ENCODE results near the gene NCAPH2.

NCAPH2 gene

DNA sequence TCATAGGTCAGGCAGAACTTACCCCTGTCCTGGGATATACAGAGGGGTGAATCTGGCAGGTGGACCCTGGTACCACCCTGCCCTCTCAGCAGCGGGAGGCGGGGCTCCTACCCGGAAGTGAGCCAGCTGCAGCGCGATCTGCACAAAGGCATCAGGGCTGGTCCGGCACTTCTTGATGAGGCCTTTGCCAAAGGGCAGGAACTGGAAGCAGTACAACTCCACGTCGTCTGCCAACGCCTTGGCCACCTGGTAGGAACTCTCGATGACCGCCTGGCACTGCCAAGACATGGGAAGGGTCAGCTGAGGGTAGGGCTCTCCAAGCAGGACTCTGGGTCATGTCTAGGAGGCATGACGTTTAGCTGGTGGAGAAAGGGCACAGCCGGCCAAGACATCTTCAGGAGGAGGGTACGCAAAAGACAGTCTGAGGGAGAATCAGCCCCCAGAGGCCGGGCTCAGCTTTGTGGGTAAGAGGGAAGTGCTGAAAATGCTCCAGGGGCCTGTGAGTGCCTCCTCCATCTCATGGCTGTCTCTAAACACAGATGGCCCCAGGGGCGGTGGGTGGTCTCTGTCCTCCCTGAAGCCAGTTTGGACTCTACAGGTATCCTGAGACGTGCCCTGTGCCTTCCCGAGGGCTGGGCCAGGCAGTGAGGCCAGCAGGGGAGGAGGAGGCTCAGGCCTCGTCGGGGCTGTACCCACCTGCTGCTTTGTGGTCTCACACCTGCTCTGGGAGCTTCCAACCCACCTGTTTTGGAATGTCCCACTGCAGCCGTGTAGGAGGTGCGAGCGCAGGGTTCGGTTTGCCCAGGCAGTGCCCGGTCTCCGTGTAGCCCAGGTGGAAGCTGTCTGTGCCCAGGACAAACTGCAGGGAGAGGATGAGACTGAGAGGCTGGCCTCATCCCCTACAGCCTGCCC lies 63.5 kb downstream of the NCAPH2 start:
- no peaks in the 10 kb centered on the region for H3K4me1 ChIP-seq (ENCODE audit: control insufficient read depth in 1 of 2, insufficient read depth in 1 of 2, low read depth in 1 of 2, low read length in 1 of 2)
- no peaks in the 10 kb centered on the region for H3K27me3 ChIP-seq
- H3K9me3 ChIP-seq = no peaks in the 10 kb centered on the region
- no peak for TF ChIP-seq CTCF (IDR thresholded peaks at IDR 0.05)
- no peak overlapping the region for H3K27ac ChIP-seq
- H3K36me3 ChIP-seq = peaks cover 85% of the 10 kb centered on the region
- H3K4me3 ChIP-seq (ENCODE audit: low read depth in 1 of 2, low read length in 1 of 2) = no peak overlapping the region

DNA sequence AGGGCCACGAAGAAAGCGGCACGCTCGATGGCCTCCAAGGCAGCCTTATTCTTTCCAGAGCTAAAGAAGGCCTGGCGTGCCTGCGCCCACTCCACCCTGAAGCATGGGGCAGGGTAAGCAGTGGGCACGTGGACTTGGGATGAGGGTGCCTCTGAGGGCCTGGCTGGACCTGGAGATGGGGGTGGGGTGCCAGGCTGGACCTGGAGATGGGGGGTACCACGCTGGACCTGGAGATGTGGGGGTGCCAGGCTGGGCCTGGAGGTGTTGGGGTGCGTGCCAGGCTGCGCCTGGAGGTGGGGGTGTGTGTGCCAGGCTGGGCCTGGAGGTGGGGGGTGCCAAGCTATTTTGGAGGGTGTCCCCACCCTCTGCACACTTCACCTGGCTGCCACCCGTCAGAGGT lies 64.9 kb downstream of the NCAPH2 start:
- no peak for TF ChIP-seq CTCF (IDR thresholded peaks at IDR 0.05)
- peaks cover 83% of the 10 kb centered on the region for H3K36me3 ChIP-seq
- no peaks in the 10 kb centered on the region for H3K9me3 ChIP-seq
- no peak overlapping the region for H3K27ac ChIP-seq
- H3K27me3 ChIP-seq = peaks cover 10% of the 10 kb centered on the region
- H3K4me1 ChIP-seq (ENCODE audit: control insufficient read depth in 1 of 2, insufficient read depth in 1 of 2, low read depth in 1 of 2, low read length in 1 of 2) = no peaks in the 10 kb centered on the region
- H3K4me3 ChIP-seq (ENCODE audit: low read depth in 1 of 2, low read length in 1 of 2) = no peak overlapping the region

GRCh38 chr22:50573491-50574382 lies 65.7 kb downstream of the NCAPH2 start:
- Histone ChIP-seq H3K27ac (no peak overlapping the region), H3K9me3 (no peaks in the 10 kb centered on the region), H3K4me1 (ENCODE audit: control insufficient read depth in 1 of 2, insufficient read depth in 1 of 2, low read depth in 1 of 2, low read length in 1 of 2) (no peaks in the 10 kb centered on the region), H3K27me3 (peaks cover 18% of the 10 kb centered on the region), H3K36me3 (peaks cover 81% of the 10 kb centered on the region), H3K4me3 (ENCODE audit: low read depth in 1 of 2, low read length in 1 of 2) (no peak overlapping the region)
- TF ChIP-seq CTCF (IDR thresholded peaks at IDR 0.05) = no peak

DNA sequence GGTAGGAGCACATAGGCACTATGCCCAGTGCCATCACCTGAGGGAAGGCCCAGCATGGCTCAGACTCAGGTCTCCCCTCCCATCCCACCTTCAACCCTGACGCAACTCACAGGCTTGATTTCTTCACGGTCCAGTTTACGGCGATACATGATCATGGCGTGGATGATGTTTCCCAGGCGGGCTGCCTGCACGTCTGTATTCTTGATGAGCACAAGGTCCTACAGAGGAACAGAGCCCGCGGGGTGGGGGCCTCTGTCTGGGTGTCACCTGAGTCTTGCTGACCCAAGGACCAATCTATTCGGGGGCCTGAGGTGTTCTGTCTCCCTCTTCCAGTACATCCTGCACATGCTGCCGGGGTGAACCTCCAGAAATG lies 66.3 kb downstream of the NCAPH2 start:
- Histone ChIP-seq H3K36me3 (peaks cover 81% of the 10 kb centered on the region), H3K4me3 (ENCODE audit: low read depth in 1 of 2, low read length in 1 of 2) (no peak overlapping the region), H3K27ac (no peak overlapping the region), H3K4me1 (ENCODE audit: control insufficient read depth in 1 of 2, insufficient read depth in 1 of 2, low read depth in 1 of 2, low read length in 1 of 2) (no peaks in the 10 kb centered on the region), H3K9me3 (no peaks in the 10 kb centered on the region), H3K27me3 (peaks cover 18% of the 10 kb centered on the region)
- no peak for TF ChIP-seq CTCF (IDR thresholded peaks at IDR 0.05)
